NCI-H2107 treated with DMSO at 0.1 percent for 48 hours (cell line): Measurements from ENCODE around the gene CIRBP.
"Not testable (repeated sequence)": the region's sequence is repeated elsewhere in the genome, so short reads cannot be mapped to it uniquely, and the experiment has no call there.

ENCODE experiments used
- DNase-seq: peaks from one replicate; lab custom pipeline; 2025; ENCODE audit not compliant: unreplicated experiment; lab: John Stamatoyannopoulos, UW

The CIRBP gene

GRCh38 chr19:1290196-1290702, 21.1 kb downstream of the CIRBP start:
- DNase-seq: no peak

- DNase-seq: no peak
Observed at GRCh38 chr19:1290703-1291651, 21.8 kb downstream of the CIRBP start.

GRCh38 chr19:1291761-1292418, 22.8 kb downstream of the CIRBP start:
- DNase-seq: no peak

- no peak for DNase-seq
Observed at GRCh38 chr19:1292419-1293151, 23.5 kb downstream of the CIRBP start.

- no peak for DNase-seq
Observed at GRCh38 chr19:1293782-1294604, 24.9 kb downstream of the CIRBP start.

GRCh38 chr19:1294688-1295087, 25.6 kb downstream of the CIRBP start:
- no peak for DNase-seq

- DNase-seq: no peak
Observed at GRCh38 chr19:1295169-1296012, 26.3 kb downstream of the CIRBP start.

- no peak for DNase-seq
Observed at GRCh38 chr19:1296078-1296477, 26.9 kb downstream of the CIRBP start.

GRCh38 chr19:1296575-1297271, 27.6 kb downstream of the CIRBP start:
- DNase-seq: no peak

- DNase-seq: no peak
Observed at GRCh38 chr19:1298235-1298634, 29.1 kb downstream of the CIRBP start.

- DNase-seq: no peak
Observed at GRCh38 chr19:1299801-1300200, 30.7 kb downstream of the CIRBP start.

GRCh38 chr19:1300744-1301490, 31.8 kb downstream of the CIRBP start:
- no peak for DNase-seq

GRCh38 chr19:1302533-1303239, 33.6 kb downstream of the CIRBP start:
- no peak for DNase-seq

- no peak for DNase-seq
Observed at GRCh38 chr19:1304197-1304924, 35.2 kb downstream of the CIRBP start.

GRCh38 chr19:1305354-1305753, 36.2 kb downstream of the CIRBP start:
- DNase-seq: not testable (repeated sequence)

- no peak for DNase-seq
Observed at GRCh38 chr19:1307320-1307719, 38.2 kb downstream of the CIRBP start.

- no peak for DNase-seq
Observed at GRCh38 chr19:1307755-1308303, 38.7 kb downstream of the CIRBP start.
